Colonic mucosa (tissue), 4 donors: ENCODE data around the gene OR2T1. TPM values are rescaled to one million over a fixed set of nuclear protein-coding genes. Genes with fewer than 3 reads are reported as not detected.
"Not testable (repeated sequence)": the region's sequence is repeated elsewhere in the genome, so short reads cannot be mapped to it uniquely, and the experiment has no call there.

Experiments used
- DNase-seq: peaks from one replicate; pipeline ENCODE4 v3.0.0-alpha.2; 2020
- H3K27ac ChIP-seq: fragments of 200-600 bp; one replicate; pipeline ENCODE4 v1.8.0; 2021
- H3K27me3 ChIP-seq: fragments of 200-600 bp; one replicate; pipeline ENCODE4 v1.8.0; 2021
- H3K36me3 ChIP-seq: fragments of 200-600 bp; one replicate; pipeline ENCODE4 v1.8.0; 2021
- H3K4me1 ChIP-seq: fragments of 200-600 bp; one replicate; pipeline ENCODE4 v1.8.0; 2021; ENCODE audit warnings: mild to moderate bottlenecking
- H3K4me3 ChIP-seq: fragments of 200-600 bp; one replicate; pipeline ENCODE4 v1.8.0; 2021
- H3K9ac ChIP-seq, 2 donors: one replicate each; pipeline ENCODE4 v1.7.0; 2013; ENCODE audit warnings: control low read depth in 2 of 2, low read depth in 2 of 2, low read length in 2 of 2
- H3K9me3 ChIP-seq: fragments of 200-600 bp; one replicate; pipeline ENCODE4 v1.8.0; 2021
- intact Hi-C: fragments of 100-400 bp; cut with DNase I; formaldehyde crosslinking; loops from one replicate; pipeline ENCODE4 v1.14.1; 2022
- total RNA-seq, 2 donors: library from RNA; stranded (reverse); fragmentation: NEBNext Ultra II Directional in 1 of 2; extraction: Animal tissue kit (Norgen Biotek cat#: 25700) in 1 of 2; gene quantifications; one replicate each; pipeline ENCODE4 v1.2.1, GENCODE V29; 2021
- donor health status: healthy.
- donor health status: DM: no; HTN: no; CAD: no.
- donor health status: DM: no; HTN: no; CAD: no.

The OR2T1 gene
- total RNA-seq, 2 donors from 2014 or later = not detected

DNA sequence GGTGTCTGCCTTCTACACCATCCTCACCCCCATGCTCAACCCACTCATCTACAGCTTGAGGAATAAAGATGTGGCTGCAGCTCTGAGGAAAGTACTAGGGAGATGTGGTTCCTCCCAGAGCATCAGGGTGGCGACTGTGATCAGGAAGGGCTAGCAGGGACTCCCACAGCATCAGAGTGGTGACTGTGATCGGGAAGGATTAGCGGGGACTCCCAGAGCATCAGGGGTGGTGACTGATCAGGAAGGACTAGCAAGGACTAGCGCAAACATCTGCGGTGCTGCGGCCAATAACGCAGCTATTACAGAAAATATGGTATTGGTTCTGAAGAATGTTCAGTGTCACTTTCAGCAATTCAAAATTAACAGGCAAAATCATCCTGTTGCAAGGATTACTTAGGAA lies 50.8 kb downstream of the OR2T1 start:
- H3K36me3 ChIP-seq, intact Hi-C loops, H3K9ac ChIP-seq, H3K27ac ChIP-seq, H3K4me3 ChIP-seq, DNase-seq, H3K9me3 ChIP-seq, H3K4me1 ChIP-seq, H3K27me3 ChIP-seq: not testable (repeated sequence)

DNA sequence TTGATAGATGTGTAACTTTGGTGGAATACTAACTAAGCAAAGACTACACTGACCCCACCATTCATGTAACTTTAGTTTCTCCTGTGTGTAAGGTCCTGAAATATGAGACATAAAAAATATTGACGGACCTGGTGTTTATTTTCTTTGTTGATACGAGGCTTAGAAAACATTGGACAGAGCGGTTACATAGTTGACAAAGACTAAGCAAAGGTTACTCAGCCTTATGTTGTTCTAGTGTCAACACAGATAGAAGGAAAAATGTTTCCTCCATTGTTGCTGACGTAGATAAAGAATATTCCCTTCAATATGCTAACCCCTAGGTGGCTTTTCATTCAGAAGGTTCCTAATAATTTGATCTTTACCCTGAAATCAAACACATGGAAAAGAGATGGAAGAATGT lies 52.2 kb downstream of the OR2T1 start:
- not testable (repeated sequence) for H3K9ac ChIP-seq

DNA sequence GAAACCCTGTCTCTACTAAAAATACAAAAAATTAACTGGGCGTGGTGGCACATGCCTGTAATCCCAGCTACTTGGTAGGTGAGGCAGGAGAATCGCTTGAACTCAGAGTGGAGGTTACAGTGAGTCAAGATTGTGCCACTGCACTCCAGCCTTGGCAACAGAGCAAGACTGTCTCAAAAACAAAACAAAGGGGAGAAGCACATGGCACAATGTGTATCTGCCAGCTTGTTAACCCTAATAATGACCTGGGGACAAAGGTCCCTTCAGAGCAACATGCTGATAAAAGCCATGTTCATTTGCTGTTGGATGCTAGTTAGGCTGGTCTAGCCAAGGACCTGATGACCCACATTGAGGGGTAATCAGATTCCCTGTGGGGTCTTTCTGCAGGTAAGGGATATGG lies 53.8 kb downstream of the OR2T1 start:
- H3K9me3 ChIP-seq, H3K4me1 ChIP-seq, H3K9ac ChIP-seq, H3K27me3 ChIP-seq, DNase-seq, H3K4me3 ChIP-seq, H3K36me3 ChIP-seq, H3K27ac ChIP-seq, intact Hi-C loops: not testable (repeated sequence)

More for the DNA sequence above, 52.2 kb downstream of the OR2T1 start:
- H3K4me1 ChIP-seq, H3K9me3 ChIP-seq, H3K27ac ChIP-seq, intact Hi-C loops, H3K4me3 ChIP-seq, DNase-seq, H3K27me3 ChIP-seq, H3K36me3 ChIP-seq: not testable (repeated sequence)

Other genes with a start within 250 kb of the OR2T1 start
- gene OR2M2, start 228.2 kb upstream of the OR2T1 start, total RNA-seq = not detected
- not detected for gene OR2M3, start 205.8 kb upstream of the OR2T1 start, total RNA-seq
- gene OR2M4, start 171.6 kb upstream of the OR2T1 start, total RNA-seq = not detected
- gene OR2T33, start 125.1 kb upstream of the OR2T1 start, total RNA-seq = not detected
- gene OR2T12, start 99.6 kb upstream of the OR2T1 start, total RNA-seq = not detected
- gene OR2M7, start 78.5 kb upstream of the OR2T1 start, total RNA-seq = not detected
- gene OR14C36, start 54.3 kb upstream of the OR2T1 start, total RNA-seq = not detected
- gene OR2T4, start 41.4 kb upstream of the OR2T1 start, total RNA-seq = not detected
- not detected for gene OR2T6, start 27.3 kb upstream of the OR2T1 start, total RNA-seq
- not detected for gene OR2T2, start 42.6 kb downstream of the OR2T1 start, total RNA-seq
- gene OR2T3, start 70.3 kb downstream of the OR2T1 start, total RNA-seq = not detected
- gene OR2T5, start 85.5 kb downstream of the OR2T1 start, total RNA-seq = not detected
- not detected for gene OR2G6, start 105.0 kb downstream of the OR2T1 start, total RNA-seq
- not detected for gene OR2T29, start 159.7 kb downstream of the OR2T1 start, total RNA-seq
- gene OR2T34, start 171.7 kb downstream of the OR2T1 start, total RNA-seq = not detected
- not detected for gene OR2T10, start 194.7 kb downstream of the OR2T1 start, total RNA-seq
- gene OR2T11, start 232.0 kb downstream of the OR2T1 start, total RNA-seq = not detected
- gene OR2T35, start 242.2 kb downstream of the OR2T1 start, total RNA-seq = not detected